HG03565 (cell line): ENCODE results near the gene LCN6.
A peak's percentile ranks its signal among the peaks of the same experiment; 100 is the strongest.

Experiments used
- ATAC-seq: cut with Tn5 transposase; IDR thresholded peaks from one replicate; pipeline ENCODE4 v1.9.1; 2021; ENCODE audit warnings: mild to moderate bottlenecking, moderate library complexity; ENCODE audit not compliant: unreplicated experiment

LCN6 gene

DNA sequence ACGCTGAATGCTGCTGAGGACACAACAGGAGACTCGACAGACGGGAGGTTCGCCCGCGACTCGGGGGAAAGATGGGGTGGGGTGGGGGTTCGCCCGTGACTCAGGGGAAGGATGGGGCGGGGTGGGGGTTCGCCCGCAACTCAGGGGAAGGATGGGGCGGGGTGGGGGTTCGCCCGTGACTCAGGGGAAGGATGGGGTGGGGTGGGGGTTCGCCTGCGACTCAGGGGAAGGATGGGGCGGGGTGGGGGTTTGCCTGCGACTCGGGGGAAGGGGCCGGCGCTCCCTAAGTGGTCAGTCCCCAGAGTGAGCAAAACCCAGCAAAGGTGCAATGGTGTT, 2.2 kb downstream of the LCN6 start:
- ATAC-seq, result no peak

DNA sequence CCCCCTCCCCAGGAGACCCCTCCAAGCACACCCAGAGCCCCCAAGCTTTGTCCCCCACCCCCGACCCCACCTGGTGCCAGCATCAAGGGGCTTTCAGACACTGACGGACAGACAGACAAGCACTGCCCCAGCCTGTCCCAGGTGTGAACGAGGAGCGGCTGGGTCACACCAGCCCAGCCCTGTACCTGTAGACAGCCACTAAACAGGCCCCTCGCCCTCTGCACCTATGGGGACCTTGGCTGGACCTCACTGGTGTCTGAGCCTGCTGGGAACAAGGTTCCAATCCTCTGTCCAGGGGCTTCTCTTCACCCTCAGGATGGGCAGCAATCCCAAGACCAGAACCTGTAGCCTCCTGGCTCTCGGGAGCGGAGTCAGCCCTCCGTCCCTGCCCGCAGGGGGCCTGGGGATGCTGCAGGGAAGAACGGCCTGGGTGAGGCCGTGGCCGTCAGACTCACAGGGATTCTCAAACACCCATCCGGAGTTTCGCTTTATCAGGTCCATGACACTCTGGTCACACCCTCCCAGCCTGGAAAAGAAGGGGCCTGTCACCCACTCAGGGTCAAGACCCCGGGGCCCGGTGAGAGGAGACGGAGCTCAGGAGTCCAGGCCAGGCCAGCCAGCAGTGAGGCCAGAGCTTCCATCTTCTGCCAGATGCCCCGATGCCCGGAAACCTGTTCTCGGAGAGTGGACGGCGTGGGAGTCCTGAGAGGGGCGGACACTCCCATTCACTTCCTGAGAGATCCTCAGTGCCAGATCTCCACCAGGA, 2.8 kb downstream of the LCN6 start:
- ATAC-seq, result no peak

DNA sequence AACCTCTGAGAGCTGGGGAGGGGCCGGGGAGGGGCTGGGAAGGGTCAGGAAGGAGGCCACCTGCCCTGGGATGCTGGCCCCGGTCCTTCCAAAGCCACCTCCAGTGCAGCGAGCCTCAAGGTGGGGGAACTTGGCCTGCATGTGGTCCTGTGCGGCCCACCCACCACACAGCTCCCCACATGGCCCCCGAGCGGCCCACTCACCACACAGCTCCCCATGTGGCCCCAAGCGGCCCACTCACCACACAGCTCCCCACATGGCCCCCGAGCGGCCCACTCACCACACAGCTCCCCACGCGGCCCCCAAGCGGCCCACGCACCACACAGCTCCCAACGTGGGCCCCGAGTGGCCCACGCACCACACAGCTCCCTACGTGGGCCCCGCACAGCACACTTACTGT, 3.6 kb downstream of the LCN6 start:
- ATAC-seq, result no peak

DNA sequence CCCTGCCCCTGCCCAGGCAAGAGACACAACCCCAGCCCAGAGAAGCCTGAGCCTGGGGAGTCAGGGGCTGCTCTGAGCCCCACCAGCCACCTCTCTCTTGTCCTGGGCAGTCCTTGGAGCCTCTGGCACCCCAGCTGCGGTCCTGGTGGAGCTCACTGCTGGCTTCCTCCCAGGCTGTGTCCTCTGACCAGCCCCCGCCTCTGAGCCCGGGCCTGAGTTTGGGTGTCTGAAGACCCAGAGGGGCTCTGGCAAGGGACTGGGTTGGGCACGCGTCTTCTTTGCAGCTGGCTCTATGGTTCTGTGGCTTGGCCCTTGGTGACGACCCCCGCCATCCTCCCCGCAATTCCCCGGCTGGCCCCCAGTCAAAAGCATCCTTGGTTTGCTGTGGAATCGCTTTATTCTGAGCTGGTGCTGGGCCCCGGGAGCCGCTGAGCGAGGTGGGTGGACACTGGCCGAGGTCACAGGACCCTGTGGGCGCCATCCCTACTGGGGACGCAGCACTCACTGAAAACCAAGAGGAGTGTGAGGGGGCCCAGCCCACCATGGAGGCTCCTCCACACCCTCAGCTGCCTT, 4.6 kb downstream of the LCN6 start:
- no peak for ATAC-seq

DNA sequence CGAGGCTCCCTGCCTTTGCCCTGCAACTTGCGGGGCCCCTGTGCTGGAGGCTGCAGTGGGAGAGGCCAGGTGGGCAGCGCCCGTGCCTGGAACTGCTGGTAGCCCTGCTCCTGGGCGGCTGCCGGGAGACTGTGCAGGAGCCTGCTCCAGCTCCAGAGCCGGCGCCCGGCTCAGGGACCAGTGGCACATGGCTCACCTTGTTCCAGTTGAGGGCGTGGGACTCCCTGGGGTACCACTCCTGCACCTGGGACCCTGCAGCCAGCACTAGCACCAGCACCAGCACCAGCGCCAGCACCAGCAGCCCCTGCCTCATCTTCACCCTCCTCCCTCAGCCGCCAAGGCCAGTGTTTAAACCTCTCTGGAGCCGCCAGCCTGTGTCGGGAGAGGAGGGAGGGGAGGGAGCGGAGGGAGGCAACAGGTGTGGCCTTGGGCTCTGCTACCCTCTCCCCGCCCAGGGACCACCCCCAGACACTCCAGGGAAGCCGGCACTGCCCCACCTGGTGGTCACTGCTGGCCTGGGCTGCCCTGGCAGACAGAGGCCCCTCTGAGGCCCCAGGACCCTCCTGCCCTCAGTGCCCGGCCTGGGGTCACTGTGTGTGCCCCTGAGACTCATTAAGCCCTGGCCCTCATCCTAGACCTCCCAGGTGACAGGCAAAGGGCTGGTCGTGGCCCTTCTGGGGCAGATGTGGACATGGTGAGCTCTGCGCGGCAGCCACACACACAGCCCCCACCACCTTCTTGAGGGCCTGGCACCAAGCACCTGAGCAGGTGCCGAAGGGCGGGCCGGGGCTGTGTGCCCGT, 5.5 kb downstream of the LCN6 start, which contains the start of gene LCN10:
Gene LCN10, minus strand, starts transcription at position 350 of the 801 bp plus-strand sequence. Its CDS starts 37 bp downstream, at position 313.
- no peak for ATAC-seq

DNA sequence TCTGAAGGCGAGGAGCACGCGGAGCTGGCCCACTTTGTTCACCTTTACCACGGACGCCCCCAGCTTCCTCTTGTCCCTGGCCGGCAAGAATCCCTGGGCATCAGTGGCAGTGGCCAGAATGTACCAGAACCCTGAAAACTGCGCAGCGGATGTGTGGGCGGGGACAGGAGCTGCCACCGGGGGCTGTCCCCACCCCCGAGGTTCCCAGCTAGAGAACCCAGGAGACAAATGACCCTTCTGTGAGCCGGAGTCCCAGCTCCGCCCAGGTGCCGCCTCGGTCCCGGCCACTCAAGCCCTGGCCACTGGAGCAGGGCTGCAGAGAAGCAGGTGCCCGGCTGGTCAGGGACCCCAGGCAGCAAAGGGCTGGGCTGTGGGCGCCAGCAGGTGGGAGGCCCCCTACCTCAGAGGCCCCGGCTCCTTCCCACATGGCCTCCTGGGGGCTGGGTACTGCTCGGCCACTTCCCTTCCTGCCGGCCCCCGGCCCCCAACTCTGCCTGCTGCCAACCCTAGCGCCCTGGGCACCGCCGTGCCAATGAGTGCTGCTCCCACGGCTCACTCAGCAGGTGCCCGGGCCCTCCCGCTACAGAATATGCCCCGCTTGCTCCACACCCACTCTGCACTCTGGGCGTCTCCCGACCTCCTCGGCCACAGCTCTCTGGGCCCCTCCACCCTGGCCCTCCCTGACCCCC, 6.3 kb downstream of the LCN6 start:
- ATAC-seq, result no peak

DNA sequence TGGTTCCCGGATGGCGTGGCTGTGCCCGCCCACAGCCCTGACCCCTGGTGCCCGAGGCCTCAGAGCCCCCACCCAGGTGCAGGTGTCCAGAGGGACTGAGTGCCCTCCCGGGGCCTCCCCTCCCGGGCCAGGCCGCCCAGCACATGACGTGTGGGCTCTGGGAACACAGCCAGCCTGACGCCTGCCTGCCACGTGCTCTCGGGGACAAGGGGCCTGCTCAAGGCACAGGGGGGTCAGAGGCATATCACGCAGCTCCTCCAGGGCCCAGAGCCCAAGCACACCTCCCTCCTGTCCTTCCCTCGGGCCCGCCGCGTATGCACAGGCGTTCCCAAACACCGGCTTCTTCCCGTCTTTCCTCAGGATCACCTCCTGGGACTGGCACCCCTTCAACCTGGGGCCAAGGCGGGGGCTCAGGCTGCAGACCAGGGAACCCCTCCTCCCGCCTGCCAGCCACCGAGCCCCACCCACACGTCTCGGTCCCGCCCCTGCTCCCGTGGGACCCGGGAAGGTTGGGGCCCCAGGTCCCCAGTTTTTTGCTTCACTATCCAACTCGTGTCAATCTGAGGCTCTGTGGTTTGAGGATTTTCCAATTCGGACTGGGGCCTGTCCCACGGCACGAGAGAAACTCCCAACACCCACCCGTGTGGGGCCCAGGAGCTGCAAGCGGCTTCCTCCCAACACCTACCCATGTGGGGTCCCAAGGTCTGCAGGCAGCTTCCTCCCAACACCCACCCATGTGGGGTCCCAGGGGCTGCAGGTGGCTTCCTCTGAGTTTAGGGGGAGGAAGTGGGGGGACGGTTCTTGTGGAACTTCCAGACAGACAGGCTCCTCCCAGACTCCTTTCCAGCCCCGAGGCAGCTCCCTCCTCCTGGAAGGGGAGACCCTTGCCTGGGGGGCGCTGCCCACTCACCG, 7.1 kb downstream of the LCN6 start:
- no peak for ATAC-seq

DNA sequence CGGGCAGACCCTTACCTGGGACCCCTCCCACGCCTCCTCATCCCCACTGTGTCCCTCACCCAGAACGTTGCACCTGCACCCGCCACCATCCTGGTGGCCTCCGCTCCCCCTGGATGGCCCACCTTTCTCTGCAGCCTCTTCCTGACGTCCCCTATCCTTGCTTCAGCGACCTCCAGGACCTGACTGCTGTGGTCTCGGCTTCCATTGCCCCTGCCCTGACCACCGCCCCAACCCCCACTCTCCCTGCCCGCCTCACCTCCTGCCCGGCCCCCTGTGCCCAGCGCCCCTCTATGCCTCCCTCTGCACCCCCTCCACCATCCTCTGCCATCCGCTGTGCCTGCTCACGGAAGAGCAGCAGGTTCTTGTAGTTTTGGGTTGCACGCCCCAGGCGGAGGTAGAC, 7.8 kb downstream of the LCN6 start:
- no peak for ATAC-seq

DNA sequence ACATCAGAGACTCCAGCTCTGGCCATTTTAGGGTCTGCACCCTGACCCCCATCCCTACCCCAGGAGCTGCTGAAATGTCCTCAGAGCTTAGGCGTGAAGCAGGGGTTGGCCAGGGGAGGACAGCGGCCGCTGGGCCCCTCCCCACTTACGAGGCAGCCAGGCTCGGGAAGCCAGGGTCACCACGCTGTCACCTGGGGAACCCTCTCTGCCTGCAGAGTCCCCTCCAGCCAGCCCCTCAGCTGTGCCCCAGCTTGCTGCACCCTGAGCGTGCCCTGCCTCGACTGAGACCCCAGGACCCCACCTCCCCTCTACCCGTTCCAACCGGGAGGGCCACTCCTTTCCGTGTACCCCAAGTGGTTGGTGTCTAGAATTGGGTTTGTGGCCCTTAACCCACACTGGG, 8.3 kb downstream of the LCN6 start:
- ATAC-seq, result no peak

DNA sequence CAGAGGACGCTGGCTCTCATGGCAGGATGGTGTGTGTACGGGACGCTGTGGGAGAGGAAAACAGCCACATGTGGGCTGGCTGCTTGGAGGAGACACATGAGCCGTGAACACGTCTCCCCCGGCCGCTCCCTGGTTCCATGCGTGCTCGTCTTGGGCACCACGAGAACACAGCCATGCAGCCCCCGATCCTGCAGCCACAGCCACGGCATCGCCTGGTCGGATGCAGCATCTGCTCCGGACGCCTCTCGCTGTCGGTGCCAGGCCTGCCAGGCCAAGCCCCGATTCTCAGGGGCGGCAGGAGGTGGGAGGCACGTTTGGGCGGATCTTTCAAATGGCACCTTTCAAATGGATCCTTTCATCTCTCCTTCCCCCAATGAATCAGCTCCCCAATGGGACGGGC, 8.8 kb downstream of the LCN6 start:
- ATAC-seq, result no peak

DNA sequence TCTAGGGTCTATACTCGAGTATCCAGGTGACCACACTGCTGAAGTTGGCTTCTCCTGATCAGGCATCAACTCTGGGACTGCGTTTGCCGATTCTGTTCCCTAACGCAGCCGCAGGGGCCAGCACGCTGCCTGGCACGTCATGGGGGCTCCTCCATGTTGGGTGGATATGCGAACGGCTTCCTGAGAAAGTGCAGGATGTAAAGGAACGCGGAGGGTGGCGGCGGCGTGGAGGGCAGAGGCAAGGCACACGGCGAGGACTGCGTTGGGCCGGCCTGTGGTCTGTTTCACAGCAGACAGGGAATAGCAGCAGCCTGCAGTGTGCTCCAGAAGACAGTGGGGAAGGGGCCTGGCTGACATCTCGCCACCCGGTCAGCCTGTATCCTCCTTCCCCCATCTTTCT, 9.4 kb downstream of the LCN6 start:
- no peak for ATAC-seq

DNA sequence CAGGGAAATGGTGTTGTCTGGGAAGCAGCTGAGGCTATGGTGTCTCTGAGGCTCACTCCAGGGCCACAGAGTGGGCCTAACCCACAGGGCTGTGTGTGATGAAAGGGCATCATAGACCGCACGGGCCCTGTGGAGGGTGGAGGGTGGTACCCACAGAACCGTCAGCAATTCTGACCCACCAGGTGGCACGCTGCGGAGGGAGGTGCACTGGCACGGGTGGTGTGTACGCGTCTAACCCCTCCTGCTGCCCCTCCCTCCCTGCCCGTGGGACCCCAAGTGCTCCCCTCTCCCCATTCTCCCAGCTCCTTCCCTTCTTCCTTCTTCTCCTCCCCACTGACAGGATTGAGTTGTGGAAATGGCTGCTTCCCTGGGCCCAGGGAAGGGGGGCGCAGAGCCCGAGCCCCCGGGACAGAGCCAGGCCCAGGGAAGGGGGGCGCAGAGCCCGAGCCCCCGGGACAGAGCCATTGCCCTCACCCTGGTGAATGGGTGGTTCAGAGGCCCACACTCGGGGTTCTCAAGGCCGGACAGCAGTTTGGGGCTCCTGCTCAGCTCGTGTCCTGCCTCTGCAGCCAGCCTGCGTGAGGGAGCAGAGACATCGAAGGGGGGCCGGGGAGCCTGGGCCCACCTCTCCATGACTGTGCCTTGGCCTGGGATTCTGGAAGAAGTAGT, 12.4 kb downstream of the LCN6 start:
- ATAC-seq, result no peak

DNA sequence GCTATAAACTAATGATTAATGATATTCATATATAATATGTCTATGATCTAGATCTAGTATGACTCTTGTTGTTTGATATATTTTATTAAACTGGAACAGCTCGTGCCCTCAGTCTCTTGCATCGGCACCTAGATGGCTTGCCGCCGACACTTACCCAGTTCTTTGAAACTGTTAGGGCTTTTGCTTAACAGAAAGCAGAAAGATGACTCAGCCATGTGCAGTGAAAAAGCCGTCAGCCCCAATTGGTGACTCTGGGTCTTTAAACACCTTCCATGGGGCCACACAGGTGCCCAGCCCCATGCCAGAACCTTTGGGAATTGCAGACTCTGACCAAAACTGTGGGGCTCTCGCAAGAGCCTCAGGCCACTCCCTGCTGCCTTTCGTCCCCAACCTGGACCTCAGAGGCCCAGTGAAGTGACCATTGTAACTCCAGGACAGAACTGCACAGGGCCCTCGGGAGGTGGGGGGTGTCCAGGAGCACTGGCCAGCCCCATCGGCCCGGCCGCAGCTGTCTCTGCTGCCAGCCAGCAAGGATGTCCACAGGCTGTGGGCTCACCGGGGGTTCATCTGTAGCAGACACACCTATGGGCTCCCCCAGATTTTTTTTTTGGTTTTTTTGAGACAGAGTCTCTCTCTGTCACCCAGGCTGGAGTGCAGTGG, 13.4 kb downstream of the LCN6 start:
- ATAC-seq, result no peak

DNA sequence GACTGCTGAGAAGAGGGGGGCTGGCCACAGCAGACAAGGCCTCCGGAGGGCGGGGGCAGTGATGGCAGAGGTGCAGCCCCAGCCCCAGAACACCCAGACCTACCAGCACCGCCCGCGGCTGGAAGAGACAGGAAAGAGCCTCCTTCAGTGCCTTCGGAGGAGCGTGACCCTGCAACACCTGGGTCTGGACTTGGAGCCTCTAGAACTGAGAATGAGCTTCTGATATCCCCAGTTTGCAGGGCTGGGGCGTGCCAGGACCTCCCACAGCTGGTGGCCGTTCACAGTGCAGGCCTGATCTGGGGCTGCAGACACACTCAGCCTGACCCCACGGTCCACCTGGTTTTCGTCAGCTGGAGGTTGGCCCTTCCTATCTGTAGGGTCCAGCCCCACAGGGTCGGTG, 14.7 kb downstream of the LCN6 start:
- ATAC-seq, result no peak

DNA sequence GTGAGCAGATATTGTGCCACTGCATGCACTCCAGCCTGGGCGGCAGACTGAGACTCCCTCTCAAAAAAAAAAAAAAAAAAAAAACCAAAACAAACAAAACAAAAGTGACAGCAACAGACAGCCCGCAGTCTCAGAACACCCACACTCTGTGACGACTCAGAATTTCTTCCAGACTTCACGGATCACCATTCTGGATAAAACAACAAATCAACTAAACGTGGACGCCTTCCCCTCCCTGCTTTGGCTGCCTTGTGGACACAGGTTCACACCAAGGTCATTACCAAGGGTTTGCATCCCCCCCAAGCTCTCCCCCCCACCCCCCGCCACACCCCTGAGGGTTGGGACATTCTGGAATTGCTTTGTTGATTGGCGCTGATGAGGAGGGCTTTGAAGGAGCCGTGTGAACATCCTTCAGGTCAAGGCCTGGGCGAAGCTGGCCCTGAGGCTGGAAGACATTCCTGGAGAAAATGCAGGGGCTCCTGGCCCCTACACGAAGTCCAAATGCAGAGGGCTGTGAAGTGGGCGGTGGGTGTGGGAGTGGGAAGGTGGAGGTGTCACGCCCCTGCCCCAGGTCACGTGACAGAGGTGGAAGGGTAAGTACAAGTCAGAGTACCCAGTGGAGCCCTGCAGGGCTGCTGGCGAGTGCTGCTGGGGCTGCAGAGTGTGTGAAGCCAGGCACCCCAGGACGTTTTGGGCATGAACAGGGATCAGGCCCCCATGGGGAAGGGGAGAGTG, 15.7 kb downstream of the LCN6 start:
- ATAC-seq, result no peak

DNA sequence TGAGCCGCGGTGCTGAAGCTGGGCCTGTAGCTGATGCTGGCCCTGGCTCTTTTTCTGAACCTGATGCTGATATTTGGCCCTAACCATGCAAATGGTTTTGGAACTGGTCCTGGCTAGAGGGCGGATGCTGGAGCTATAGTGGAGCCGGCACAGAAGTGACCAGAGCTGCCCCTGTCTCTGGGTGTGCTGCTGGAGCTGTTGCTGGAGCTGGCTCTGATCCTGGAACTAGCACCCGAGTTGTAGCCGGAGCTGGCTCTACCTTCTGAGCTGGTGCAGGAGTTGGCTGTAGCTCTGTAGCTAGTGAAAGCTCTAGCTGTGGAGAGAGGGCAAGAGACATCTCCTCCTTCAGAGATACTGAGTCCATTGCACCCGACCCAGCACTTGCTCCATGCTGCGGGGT, 18.4 kb downstream of the LCN6 start:
- ATAC-seq, result no peak

DNA sequence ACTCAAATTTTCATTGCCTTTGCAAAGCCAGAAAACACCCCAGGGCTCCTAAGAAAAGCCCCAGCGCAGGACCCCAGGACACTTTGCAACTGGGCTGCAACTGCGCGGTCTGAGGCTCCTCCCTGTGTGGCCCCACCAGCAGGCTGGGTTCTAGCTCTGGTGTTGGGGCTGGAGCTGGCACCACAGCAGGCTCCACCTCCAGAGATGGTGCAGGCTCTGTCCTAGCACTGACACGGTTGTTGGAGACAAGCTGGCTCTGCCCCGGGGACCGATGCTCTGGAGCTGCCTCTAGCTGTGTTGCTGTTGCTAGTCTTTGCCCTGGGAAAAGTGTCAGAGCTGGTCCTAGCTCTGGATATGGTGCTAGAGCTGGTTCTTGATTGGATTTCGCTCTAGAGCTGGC, 19.2 kb downstream of the LCN6 start:
- no peak for ATAC-seq

DNA sequence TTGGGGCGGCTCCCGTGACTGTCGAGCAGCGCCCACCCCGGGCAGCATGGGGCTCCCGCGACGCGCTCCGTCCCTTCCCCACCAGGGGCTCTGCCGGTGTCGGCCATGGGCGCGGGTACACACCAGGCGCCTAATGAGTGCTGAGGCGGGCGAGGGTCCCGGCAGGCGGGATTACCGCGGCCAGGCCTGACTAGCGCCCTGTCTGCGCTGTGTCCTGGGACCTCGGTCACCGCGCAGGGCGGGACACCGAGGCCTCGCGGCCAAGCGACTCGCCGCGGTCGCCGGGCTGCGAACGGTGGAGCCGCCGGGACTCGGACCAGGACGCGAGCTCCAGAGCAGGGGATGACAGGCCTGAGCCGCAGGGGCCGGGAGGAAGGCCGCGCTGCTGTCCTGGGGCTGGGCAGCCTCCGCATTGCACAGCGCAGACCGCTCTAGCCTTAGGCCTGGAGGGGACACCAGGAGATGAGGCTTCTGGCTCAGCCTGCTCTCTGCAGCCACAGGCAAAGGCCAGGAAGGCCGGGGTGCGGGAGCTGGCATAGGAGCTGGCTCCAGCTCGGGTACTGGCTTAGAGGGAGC, 19.7 kb downstream of the LCN6 start:
- ATAC-seq, result peak; percentile 12
